Vagina (tissue), 2 donors: ENCODE measurements around the gene TCOF1. TPM values are rescaled to one million over a fixed set of nuclear protein-coding genes. Genes with fewer than 3 reads are reported as not detected.

Experiments used
- DNase-seq, 2 donors: peaks; one replicate each; pipeline ENCODE4 v3.0.0-alpha.2; 2017; ENCODE audit errors: extremely low spot score in 2 of 2
- H3K27ac ChIP-seq: fragments of 200-600 bp; sonication (generic); one replicate; pipeline ENCODE4 v1.5.1; 2019
- H3K27me3 ChIP-seq: fragments of 200-600 bp; sonication (generic); one replicate; pipeline ENCODE4 v1.5.1; 2019
- H3K36me3 ChIP-seq, 2 donors: fragments of 200-600 bp; sonication (generic); one replicate each; pipeline ENCODE4 v1.5.1; 2017 to 2019
- H3K4me1 ChIP-seq: fragments of 200-600 bp; sonication (generic); one replicate; pipeline ENCODE4 v1.5.1; 2019
- H3K4me3 ChIP-seq, 2 donors: fragments of 200-600 bp; sonication (generic); 1 replicate in 1 of 2; 2 replicates in 1 of 2; pipeline ENCODE4 v1.5.1; 2016 to 2019
- H3K9me3 ChIP-seq: fragments of 200-600 bp; sonication (generic); one replicate; pipeline ENCODE4 v1.5.1; 2019
- CTCF ChIP-seq, 3 experiments: fragments of 450-650 bp in 2 of 3; fragments of 200-600 bp in 1 of 3; sonication (generic) in 1 of 3; IDR thresholded peaks; one replicate each; pipeline ENCODE4 v1.5.1; 2017 to 2019; ENCODE audit warnings: antibody characterized with exemption in 3 of 3, mild to moderate bottlenecking in 2 of 3, moderate library complexity in 2 of 3
- POLR2A ChIP-seq, 2 donors: fragments of 450-650 bp; IDR thresholded peaks; one replicate each; pipeline ENCODE4 v1.6.1; 2017; ENCODE audit warnings: antibody characterized with exemption in 2 of 2, mild to moderate bottlenecking in 2 of 2, moderate library complexity in 2 of 2
- POLR2AphosphoS5 ChIP-seq, 2 donors: sonication (generic); formaldehyde crosslinking; IDR thresholded peaks; one replicate each; pipeline ENCODE4 v1.9.0; 2017; ENCODE audit warnings: antibody characterized with exemption in 2 of 2, mild to moderate bottlenecking in 2 of 2, low read depth in 1 of 2; ENCODE audit not compliant: insufficient read depth in 1 of 2
- intact Hi-C: fragments of 100-400 bp; cut with DNase I; formaldehyde crosslinking; loops from one replicate; pipeline ENCODE4 v1.15.1; 2023
- total RNA-seq: library from RNA; depleted of rRNA; stranded (reverse); fragments of >200 nt; gene quantifications from one replicate; pipeline ENCODE4 v1.2.3, GENCODE V29; 2016

The TCOF1 gene
- total RNA-seq, 1 donor from 2014 or later: 39.3 TPM

GRCh38 chr5:150321211-150321610, 36.3 kb upstream of the TCOF1 start:
- no peak overlapping the region for H3K4me3 ChIP-seq
- H3K27me3 ChIP-seq: no peaks in the 10 kb centered on the region
- H3K9me3 ChIP-seq: no peaks in the 10 kb centered on the region
- peaks cover 39% of the 10 kb centered on the region for H3K4me1 ChIP-seq
- intact Hi-C loops: no loop called here
- no peak for TF ChIP-seq POLR2AphosphoS5 (IDR thresholded peaks at IDR 0.05; ENCODE audit: insufficient read depth in 1 of 2, low read depth in 1 of 2)
- TF ChIP-seq CTCF (IDR thresholded peaks at IDR 0.05): no peak
- no peak for TF ChIP-seq POLR2A (IDR thresholded peaks at IDR 0.05)
- H3K36me3 ChIP-seq: no peaks in the 10 kb centered on the region
- H3K27ac ChIP-seq: no peak overlapping the region
- DNase-seq: no peak

GRCh38 chr5:150321784-150322183, 35.7 kb upstream of the TCOF1 start:
- intact Hi-C loops: no loop called here
- Histone ChIP-seq H3K4me1 (peaks cover 37% of the 10 kb centered on the region), H3K4me3 (no peak overlapping the region), H3K36me3 (no peaks in the 10 kb centered on the region), H3K9me3 (no peaks in the 10 kb centered on the region), H3K27me3 (no peaks in the 10 kb centered on the region), H3K27ac (no peak overlapping the region)
- no peak for DNase-seq
- TF ChIP-seq POLR2AphosphoS5 (IDR thresholded peaks at IDR 0.05; ENCODE audit: insufficient read depth in 1 of 2, low read depth in 1 of 2) (no peak), CTCF (IDR thresholded peaks at IDR 0.05) (no peak), POLR2A (IDR thresholded peaks at IDR 0.05) (no peak)

- DNase-seq: no peak
- H3K27ac ChIP-seq: no peak overlapping the region
Observed at GRCh38 chr5:150322202-150322601, 35.3 kb upstream of the TCOF1 start.

GRCh38 chr5:150323092-150323491, 34.4 kb upstream of the TCOF1 start:
- DNase-seq: no peak
- Histone ChIP-seq H3K4me3 (no peak overlapping the region), H3K27me3 (no peaks in the 10 kb centered on the region), H3K9me3 (no peaks in the 10 kb centered on the region), H3K27ac (no peak overlapping the region), H3K4me1 (peaks cover 31% of the 10 kb centered on the region), H3K36me3 (no peaks in the 10 kb centered on the region)
- intact Hi-C loops: no loop called here
- TF ChIP-seq CTCF (IDR thresholded peaks at IDR 0.05) (no peak), POLR2AphosphoS5 (IDR thresholded peaks at IDR 0.05; ENCODE audit: insufficient read depth in 1 of 2, low read depth in 1 of 2) (no peak), POLR2A (IDR thresholded peaks at IDR 0.05) (no peak)

More at GRCh38 chr5:150322202-150322601, 35.3 kb upstream of the TCOF1 start:
- no peaks in the 10 kb centered on the region for H3K9me3 ChIP-seq
- H3K4me1 ChIP-seq: peaks cover 33% of the 10 kb centered on the region
- no peak for TF ChIP-seq POLR2A (IDR thresholded peaks at IDR 0.05)
- TF ChIP-seq POLR2AphosphoS5 (IDR thresholded peaks at IDR 0.05; ENCODE audit: insufficient read depth in 1 of 2, low read depth in 1 of 2): no peak
- no peaks in the 10 kb centered on the region for H3K36me3 ChIP-seq
- no peak overlapping the region for H3K4me3 ChIP-seq
- intact Hi-C loops: no loop called here
- no peaks in the 10 kb centered on the region for H3K27me3 ChIP-seq

GRCh38 chr5:150323819-150324218, 33.7 kb upstream of the TCOF1 start:
- H3K27ac ChIP-seq: no peak overlapping the region
- H3K9me3 ChIP-seq: no peaks in the 10 kb centered on the region
- TF ChIP-seq POLR2A (IDR thresholded peaks at IDR 0.05) (no peak), POLR2AphosphoS5 (IDR thresholded peaks at IDR 0.05; ENCODE audit: insufficient read depth in 1 of 2, low read depth in 1 of 2) (no peak), CTCF (IDR thresholded peaks at IDR 0.05) (no peak)
- H3K4me3 ChIP-seq: no peak overlapping the region
- peaks cover 24% of the 10 kb centered on the region for H3K4me1 ChIP-seq
- H3K36me3 ChIP-seq: no peaks in the 10 kb centered on the region
- H3K27me3 ChIP-seq: no peaks in the 10 kb centered on the region
- intact Hi-C loops: no loop called here
- no peak for DNase-seq
